ENCODE results near the gene ALG14. TPM values are rescaled to one million over a fixed set of nuclear protein-coding genes. Genes with fewer than 3 reads are reported as not detected.

Gene ALG14
- total and polyA plus RNA-seq, 2 donors from 2014 or later: 8.6 to 11.3 TPM

DNA sequence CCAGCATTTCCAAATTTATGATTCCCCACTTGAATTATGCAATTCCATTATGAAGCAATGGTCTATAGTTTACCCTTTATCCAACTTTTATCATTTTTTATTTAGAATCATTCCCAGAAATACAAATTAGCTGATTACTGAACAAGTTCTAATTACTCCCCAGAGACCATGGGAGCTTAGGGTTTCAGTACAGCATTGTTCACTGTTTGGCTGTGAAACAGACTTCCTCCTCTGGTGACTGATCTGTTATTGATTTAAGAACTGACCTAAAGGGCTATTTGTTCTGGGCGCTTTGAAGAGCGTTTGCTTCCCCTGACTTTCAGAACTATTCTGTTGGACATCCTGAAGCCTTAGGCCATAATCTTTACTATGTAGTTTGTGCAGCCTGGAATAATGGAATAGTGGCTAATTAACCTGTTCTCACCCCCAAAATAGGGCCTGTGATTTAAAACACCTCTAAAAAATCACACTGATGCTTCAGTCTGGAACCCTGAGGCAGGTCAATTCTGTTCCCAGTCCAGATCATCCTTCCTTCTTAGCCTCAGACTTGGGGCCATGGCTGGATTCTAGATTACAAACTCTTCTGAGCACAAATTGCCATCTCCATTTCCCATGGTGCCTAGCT lies 58.7 kb downstream of the ALG14 start:
- no peaks in the 10 kb centered on the region for H3K36me3 ChIP-seq (ENCODE audit: control insufficient read depth in 2 of 3, insufficient read depth in 3 of 3, low read length in 3 of 3)
- H3K9ac ChIP-seq (ENCODE audit: low read length in 3 of 3): no peak overlapping the region
- intact Hi-C loops (cut with DNase I): no loop called here
- peak overlapping the region; percentile 38 to 81 for H3K27ac ChIP-seq (ENCODE audit: low read depth in 2 of 2, low read length in 2 of 2)
- no peaks in the 10 kb centered on the region for H3K9me3 ChIP-seq (ENCODE audit: control insufficient read depth in 2 of 3, insufficient read depth in 1 of 3, low read length in 3 of 3)
- H3K4me3 ChIP-seq (ENCODE audit: low read length in 3 of 3): no peak overlapping the region
- FAIRE-seq (no peak), DNase-seq (peak in 2 of 5 donors; percentile 55 to 83)
- no peaks in the 10 kb centered on the region for H3K27me3 ChIP-seq (ENCODE audit: control insufficient read depth, insufficient read depth, low read length)
- peaks cover 0 to 15% (median 9%) of the 10 kb centered on the region in 3 donors for H3K4me1 ChIP-seq (ENCODE audit: control insufficient read depth in 2 of 3, insufficient read depth in 2 of 3, low read depth in 1 of 3, low read length in 3 of 3)
- TF ChIP-seq, protein P1, sequence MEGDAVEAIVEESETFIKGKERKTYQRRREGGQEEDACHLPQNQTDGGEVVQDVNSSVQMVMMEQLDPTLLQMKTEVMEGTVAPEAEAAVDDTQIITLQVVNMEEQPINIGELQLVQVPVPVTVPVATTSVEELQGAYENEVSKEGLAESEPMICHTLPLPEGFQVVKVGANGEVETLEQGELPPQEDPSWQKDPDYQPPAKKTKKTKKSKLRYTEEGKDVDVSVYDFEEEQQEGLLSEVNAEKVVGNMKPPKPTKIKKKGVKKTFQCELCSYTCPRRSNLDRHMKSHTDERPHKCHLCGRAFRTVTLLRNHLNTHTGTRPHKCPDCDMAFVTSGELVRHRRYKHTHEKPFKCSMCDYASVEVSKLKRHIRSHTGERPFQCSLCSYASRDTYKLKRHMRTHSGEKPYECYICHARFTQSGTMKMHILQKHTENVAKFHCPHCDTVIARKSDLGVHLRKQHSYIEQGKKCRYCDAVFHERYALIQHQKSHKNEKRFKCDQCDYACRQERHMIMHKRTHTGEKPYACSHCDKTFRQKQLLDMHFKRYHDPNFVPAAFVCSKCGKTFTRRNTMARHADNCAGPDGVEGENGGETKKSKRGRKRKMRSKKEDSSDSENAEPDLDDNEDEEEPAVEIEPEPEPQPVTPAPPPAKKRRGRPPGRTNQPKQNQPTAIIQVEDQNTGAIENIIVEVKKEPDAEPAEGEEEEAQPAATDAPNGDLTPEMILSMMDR (IDR thresholded peaks at IDR 0.05; ENCODE audit: borderline replicate concordance, extremely low read depth, insufficient read depth): no peak

DNA sequence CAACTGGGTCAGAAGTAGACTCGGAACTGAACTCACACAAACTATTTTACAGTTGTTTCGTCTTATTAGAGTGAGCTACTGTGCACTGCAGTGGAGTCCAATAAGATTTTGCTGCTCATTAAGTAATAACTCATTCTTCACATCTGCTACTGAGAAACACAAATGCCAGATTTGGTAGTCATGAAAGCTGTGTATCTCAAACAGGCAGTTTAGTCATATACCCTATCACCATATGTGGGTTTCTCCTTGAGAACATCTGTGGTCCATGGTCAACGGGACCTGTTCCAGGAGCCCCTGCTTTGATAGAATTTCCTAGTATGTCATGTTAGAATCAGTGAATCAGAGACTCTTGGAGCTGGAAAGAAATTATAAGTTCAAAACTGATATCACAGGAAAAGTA lies 60.4 kb downstream of the ALG14 start:
- H3K27ac ChIP-seq (ENCODE audit: low read depth in 2 of 2, low read length in 2 of 2): peak overlapping the region in 1 of 2 donors; percentile 48
- H3K9me3 ChIP-seq (ENCODE audit: control insufficient read depth in 2 of 3, insufficient read depth in 1 of 3, low read length in 3 of 3): no peaks in the 10 kb centered on the region
- H3K4me3 ChIP-seq (ENCODE audit: low read length in 3 of 3): no peak overlapping the region
- H3K36me3 ChIP-seq (ENCODE audit: control insufficient read depth in 2 of 3, insufficient read depth in 3 of 3, low read length in 3 of 3): no peaks in the 10 kb centered on the region
- FAIRE-seq: no peak
- TF ChIP-seq, protein P1 (IDR thresholded peaks at IDR 0.05; ENCODE audit: borderline replicate concordance, extremely low read depth, insufficient read depth): no peak
- peaks cover 0 to 7% (median 7%) of the 10 kb centered on the region in 3 donors for H3K4me1 ChIP-seq (ENCODE audit: control insufficient read depth in 2 of 3, insufficient read depth in 2 of 3, low read depth in 1 of 3, low read length in 3 of 3)
- intact Hi-C loops (cut with DNase I): no loop called here
- H3K27me3 ChIP-seq (ENCODE audit: control insufficient read depth, insufficient read depth, low read length): no peaks in the 10 kb centered on the region
- no peak for DNase-seq
- no peak overlapping the region for H3K9ac ChIP-seq (ENCODE audit: low read length in 3 of 3)

DNA sequence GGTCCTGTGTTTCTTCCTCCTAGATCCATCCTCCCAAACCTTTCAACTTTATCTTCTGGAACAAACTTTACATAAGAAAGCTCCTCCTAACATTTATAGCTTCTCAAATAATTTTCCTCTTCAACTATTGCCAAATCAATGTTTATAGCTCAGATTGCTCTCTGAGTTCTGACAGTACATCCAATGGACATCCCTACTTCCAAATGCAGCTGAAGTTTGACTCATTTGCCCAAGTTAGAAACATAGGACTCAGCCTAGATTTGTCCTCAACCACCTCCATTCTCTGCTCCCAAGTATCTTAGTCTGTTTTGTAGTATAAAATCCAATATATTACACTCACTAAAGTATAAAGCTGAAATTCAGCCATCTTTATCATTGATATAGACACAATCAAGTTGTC lies 62.6 kb downstream of the ALG14 start:
- FAIRE-seq (no peak), DNase-seq (no peak)
- TF ChIP-seq, protein P1 (IDR thresholded peaks at IDR 0.05; ENCODE audit: borderline replicate concordance, extremely low read depth, insufficient read depth): no peak
- Histone ChIP-seq H3K4me1 (ENCODE audit: control insufficient read depth in 2 of 3, insufficient read depth in 2 of 3, low read depth in 1 of 3, low read length in 3 of 3) (peaks cover 0 to 7% (median 4%) of the 10 kb centered on the region in 3 donors), H3K4me3 (ENCODE audit: low read length in 3 of 3) (no peak overlapping the region), H3K9me3 (ENCODE audit: control insufficient read depth in 2 of 3, insufficient read depth in 1 of 3, low read length in 3 of 3) (no peaks in the 10 kb centered on the region), H3K27me3 (ENCODE audit: control insufficient read depth, insufficient read depth, low read length) (no peaks in the 10 kb centered on the region), H3K27ac (ENCODE audit: low read depth in 2 of 2, low read length in 2 of 2) (no peak overlapping the region), H3K9ac (ENCODE audit: low read length in 3 of 3) (no peak overlapping the region), H3K36me3 (ENCODE audit: control insufficient read depth in 2 of 3, insufficient read depth in 3 of 3, low read length in 3 of 3) (no peaks in the 10 kb centered on the region)
- intact Hi-C loops (cut with DNase I): no loop called here

DNA sequence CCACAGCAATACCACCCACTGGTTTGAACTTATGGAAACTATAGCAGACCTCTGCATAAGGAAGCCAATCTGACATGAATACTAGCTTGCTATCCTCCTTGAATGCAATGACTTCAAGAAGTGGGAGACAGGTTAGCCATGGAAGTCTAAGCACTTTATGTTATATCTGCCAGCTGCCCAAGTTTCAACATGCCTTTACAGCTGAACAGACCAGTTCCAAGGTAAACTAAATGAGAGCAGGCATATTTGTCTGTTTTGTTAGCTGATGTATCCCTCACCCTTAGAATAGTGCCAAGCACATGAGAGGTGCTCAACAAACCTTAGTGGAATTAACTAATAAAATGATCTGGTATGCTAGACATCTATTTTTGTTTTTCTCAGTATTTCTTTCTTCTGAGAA lies 65.1 kb downstream of the ALG14 start:
- Histone ChIP-seq H3K9ac (ENCODE audit: low read length in 3 of 3) (no peak overlapping the region), H3K4me1 (ENCODE audit: control insufficient read depth in 2 of 3, insufficient read depth in 2 of 3, low read depth in 1 of 3, low read length in 3 of 3) (peaks cover 0 to 5% (median 2%) of the 10 kb centered on the region in 3 donors), H3K4me3 (ENCODE audit: low read length in 3 of 3) (no peak overlapping the region), H3K27me3 (ENCODE audit: control insufficient read depth, insufficient read depth, low read length) (no peaks in the 10 kb centered on the region), H3K36me3 (ENCODE audit: control insufficient read depth in 2 of 3, insufficient read depth in 3 of 3, low read length in 3 of 3) (no peaks in the 10 kb centered on the region), H3K27ac (ENCODE audit: low read depth in 2 of 2, low read length in 2 of 2) (no peak overlapping the region), H3K9me3 (ENCODE audit: control insufficient read depth in 2 of 3, insufficient read depth in 1 of 3, low read length in 3 of 3) (no peaks in the 10 kb centered on the region)
- TF ChIP-seq, protein P1 (IDR thresholded peaks at IDR 0.05; ENCODE audit: borderline replicate concordance, extremely low read depth, insufficient read depth): no peak
- intact Hi-C loops (cut with DNase I): no loop called here
- no peak for DNase-seq
- FAIRE-seq: no peak

Measured in kidney (tissue), 14 donors.